C4-2B (cell line): ENCODE data around the gene ZNF516.

Experiments used
- ZFX ChIP-seq: fragments of 450-650 bp; IDR thresholded peaks from 2 replicates; pipeline ENCODE4 v1.6.1; 2017
- TF ChIP-seq, protein P1 (sequence below): fragments of 450-650 bp; conservative IDR thresholded peaks from 2 replicates; pipeline ENCODE4 v1.5.1; 2017; ENCODE audit warnings: mild to moderate bottlenecking

- TF ChIP-seq, protein P1, sequence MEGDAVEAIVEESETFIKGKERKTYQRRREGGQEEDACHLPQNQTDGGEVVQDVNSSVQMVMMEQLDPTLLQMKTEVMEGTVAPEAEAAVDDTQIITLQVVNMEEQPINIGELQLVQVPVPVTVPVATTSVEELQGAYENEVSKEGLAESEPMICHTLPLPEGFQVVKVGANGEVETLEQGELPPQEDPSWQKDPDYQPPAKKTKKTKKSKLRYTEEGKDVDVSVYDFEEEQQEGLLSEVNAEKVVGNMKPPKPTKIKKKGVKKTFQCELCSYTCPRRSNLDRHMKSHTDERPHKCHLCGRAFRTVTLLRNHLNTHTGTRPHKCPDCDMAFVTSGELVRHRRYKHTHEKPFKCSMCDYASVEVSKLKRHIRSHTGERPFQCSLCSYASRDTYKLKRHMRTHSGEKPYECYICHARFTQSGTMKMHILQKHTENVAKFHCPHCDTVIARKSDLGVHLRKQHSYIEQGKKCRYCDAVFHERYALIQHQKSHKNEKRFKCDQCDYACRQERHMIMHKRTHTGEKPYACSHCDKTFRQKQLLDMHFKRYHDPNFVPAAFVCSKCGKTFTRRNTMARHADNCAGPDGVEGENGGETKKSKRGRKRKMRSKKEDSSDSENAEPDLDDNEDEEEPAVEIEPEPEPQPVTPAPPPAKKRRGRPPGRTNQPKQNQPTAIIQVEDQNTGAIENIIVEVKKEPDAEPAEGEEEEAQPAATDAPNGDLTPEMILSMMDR, result no peak
- TF ChIP-seq ZFX, result no peak
Observed at GRCh38 chr18:76461692-76462325, 33.2 kb downstream of the ZNF516 start.
